ENCODE measurements around the gene DMD. TPM values are rescaled to one million over a fixed set of nuclear protein-coding genes. Genes with fewer than 3 reads are reported as not detected.

The DMD gene
- total RNA-seq, 4 donors from 2014 or later, result 27.7 to 54.7 (median 34.4) TPM

DNA sequence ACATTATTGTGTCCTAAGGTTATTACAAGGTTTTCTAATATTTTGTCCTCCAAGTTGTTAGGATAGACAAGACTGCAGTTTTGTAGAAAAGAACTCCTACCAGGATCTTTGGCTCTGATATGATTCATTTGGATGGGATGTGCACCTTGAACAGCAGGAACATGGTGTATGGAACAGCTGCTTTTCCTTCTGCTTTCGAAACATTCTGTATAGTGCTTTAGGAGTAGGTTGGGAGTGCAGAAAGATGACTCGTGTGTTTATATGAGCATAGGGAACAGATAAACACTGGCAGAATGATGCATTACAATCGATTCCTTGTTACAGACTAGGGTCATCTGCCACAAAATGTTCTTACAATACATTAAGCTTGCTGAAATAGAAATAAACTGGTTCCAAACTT lies 790.1 kb downstream of the DMD start:
- TF ChIP-seq, protein P1, sequence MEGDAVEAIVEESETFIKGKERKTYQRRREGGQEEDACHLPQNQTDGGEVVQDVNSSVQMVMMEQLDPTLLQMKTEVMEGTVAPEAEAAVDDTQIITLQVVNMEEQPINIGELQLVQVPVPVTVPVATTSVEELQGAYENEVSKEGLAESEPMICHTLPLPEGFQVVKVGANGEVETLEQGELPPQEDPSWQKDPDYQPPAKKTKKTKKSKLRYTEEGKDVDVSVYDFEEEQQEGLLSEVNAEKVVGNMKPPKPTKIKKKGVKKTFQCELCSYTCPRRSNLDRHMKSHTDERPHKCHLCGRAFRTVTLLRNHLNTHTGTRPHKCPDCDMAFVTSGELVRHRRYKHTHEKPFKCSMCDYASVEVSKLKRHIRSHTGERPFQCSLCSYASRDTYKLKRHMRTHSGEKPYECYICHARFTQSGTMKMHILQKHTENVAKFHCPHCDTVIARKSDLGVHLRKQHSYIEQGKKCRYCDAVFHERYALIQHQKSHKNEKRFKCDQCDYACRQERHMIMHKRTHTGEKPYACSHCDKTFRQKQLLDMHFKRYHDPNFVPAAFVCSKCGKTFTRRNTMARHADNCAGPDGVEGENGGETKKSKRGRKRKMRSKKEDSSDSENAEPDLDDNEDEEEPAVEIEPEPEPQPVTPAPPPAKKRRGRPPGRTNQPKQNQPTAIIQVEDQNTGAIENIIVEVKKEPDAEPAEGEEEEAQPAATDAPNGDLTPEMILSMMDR (IDR thresholded peaks at IDR 0.05), result no peak
- no peak for ATAC-seq (ENCODE audit: low FRiP score)
- no peak for DNase-seq (ENCODE audit: low spot score)

DNA sequence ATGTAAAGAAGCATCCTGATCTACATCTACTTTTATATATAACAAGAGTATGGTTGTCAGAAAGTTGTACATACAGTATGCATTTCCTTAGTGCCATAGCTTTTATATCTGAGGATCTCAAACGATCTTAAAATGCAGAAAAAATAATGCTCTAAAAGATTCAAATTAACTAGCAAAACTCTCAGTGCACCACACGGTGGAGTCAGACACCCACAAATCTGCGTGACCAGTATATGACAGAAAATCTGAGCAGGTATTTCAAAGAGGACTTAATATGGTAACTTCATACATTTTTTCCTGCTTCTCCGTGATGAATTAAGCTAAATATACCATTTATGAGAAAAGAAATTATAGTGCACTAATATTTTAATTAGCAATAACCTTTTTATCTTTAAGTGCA lies 803.0 kb downstream of the DMD start:
- no peak for DNase-seq (ENCODE audit: low spot score)
- TF ChIP-seq, protein P1 (IDR thresholded peaks at IDR 0.05), result no peak
- no peak for ATAC-seq (ENCODE audit: low FRiP score)

DNA sequence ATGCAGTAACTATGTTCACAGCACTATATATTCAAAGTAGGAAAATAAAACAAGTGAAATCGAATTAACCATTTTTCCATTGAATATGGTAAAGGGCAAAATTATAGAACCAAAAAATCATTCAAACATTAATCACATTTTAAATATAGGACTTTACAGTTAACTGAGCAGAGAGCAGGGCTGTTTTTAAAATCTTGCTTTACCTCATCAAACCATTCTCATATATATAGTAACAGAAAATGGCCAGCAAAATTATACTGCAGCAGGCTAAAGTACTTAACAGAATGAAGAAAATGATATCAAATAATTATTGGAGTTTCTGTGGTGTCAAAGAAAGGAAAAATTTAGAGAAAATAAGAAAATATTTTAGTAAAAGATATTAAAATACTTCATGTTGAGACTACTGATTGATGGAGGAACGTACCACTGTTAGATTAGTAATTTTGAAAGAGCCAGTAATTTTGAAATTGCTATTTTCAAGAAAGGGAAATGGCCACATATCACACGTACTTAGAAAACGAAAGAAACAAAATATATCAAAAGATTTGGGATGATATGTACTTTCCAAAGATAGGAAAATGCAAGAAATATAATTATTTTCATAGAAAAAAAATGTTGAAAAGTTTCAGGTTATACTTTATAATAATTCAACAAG lies 813.7 kb downstream of the DMD start:
- TF ChIP-seq, protein P1 (IDR thresholded peaks at IDR 0.05), result no peak
- DNase-seq (ENCODE audit: low spot score) (no peak), ATAC-seq (ENCODE audit: low FRiP score) (no peak)

DNA sequence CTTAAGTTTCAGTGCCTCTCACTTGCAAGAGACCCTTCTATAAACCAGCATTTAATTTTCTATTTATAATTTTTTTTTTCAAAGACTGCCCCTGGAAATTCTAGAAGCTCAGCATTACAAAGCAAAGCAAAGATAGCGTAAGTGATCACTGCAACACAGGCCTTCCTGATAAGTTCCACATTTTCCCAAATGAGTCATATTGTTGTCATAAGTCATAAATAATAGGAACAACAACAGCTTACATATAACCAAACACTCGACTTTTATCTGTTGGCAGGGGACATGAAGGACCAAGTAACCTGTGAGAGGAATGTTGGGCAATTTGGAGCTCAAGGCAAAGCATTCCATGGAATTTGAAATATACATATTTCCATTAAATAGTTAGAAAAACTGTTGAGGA lies 815.5 kb downstream of the DMD start:
- TF ChIP-seq, protein P1 (IDR thresholded peaks at IDR 0.05), result no peak
- ATAC-seq (ENCODE audit: low FRiP score) (no peak), DNase-seq (ENCODE audit: low spot score) (no peak)

DNA sequence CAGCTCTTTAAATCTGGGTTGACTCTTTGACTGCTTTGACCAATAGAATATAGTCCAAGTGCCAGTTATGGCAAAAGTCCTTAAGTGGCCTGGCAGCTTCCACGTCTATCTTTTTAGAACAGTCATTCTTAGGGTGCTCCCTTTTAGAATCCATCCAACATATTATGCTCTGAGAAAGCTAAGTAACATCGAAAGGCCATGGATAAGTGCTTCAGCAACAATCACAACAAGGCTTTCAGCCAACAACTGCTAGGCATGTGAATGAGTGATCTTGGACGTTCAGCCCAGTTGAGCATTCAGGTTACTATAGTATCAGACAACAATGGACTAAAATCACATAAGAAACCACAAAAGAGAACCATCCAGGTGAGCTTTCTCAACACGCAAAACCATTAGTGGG lies 818.7 kb downstream of the DMD start:
- TF ChIP-seq, protein P1 (IDR thresholded peaks at IDR 0.05), result no peak
- ATAC-seq (ENCODE audit: low FRiP score), result no peak
- DNase-seq (ENCODE audit: low spot score), result no peak

DNA sequence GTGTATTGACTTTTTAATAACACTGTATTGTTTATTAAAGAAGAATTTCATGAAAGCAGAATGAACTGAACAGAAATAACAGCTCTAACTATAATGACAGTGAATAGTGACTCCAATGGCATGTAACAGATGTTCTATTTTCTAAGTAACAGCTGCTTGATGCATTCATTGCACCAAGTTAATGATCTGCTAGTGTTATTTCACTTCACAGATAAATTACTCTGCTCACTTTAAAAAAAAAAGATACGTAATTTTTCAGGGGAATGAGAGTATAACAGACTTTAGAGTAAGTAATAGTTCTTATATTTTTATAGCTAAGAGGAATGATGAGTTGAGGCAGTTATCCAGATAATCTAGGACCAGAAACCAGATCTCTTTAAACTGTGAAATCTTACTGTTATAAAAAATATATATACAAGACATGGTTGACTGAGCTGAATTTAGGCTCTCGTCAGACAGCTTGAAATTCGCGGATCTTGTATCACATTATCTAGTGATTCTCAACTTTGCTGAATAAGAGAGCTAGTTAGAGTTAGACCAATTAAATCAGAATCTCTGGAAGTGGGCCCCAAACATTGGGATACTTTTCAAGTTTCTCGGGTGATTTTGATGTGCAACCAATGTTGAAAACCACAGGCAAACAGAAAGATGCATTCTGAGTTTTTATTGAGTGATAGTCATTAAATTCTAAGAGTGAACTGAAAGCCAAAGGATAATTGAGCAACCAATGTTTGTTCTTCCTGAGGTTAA lies 840.7 kb downstream of the DMD start:
- TF ChIP-seq, protein P1 (IDR thresholded peaks at IDR 0.05), result no peak
- ATAC-seq (ENCODE audit: low FRiP score) (no peak), DNase-seq (ENCODE audit: low spot score) (no peak)
